Gastroesophageal sphincter (tissue), 4 donors: Measurements from ENCODE around the gene CADM1. TPM values are rescaled to one million over a fixed set of nuclear protein-coding genes. Genes with fewer than 3 reads are reported as not detected.

ENCODE experiments used
- ATAC-seq: fragments of 150-250 bp; one replicate; pipeline ENCODE4 v1.9.1; 2016; ENCODE audit warnings: mild to moderate bottlenecking, moderate library complexity
- H3K27ac ChIP-seq, 4 donors: fragments of 200-600 bp; sonication (generic) in 3 of 4; 1 replicate in 3 of 4; 2 replicates in 1 of 4; pipeline ENCODE4 v1.5.1; 2016 to 2019
- H3K27me3 ChIP-seq: fragments of 200-600 bp; sonication (generic); one replicate; pipeline ENCODE4 v1.5.1; 2019
- H3K36me3 ChIP-seq, 2 donors: fragments of 200-600 bp; sonication (generic); one replicate each; pipeline ENCODE4 v1.5.1; 2019; ENCODE audit warnings: control low read depth in 1 of 2
- H3K4me1 ChIP-seq, 3 donors: fragments of 200-600 bp; sonication (generic); 1 replicate in 2 of 3; 2 replicates in 1 of 3; pipeline ENCODE4 v1.5.1; 2016 to 2019; ENCODE audit warnings: control low read depth in 2 of 3
- H3K4me3 ChIP-seq, 2 donors: fragments of 200-600 bp; sonication (generic); one replicate each; pipeline ENCODE4 v1.5.1; 2019; ENCODE audit warnings: mild to moderate bottlenecking in 1 of 2, moderate library complexity in 1 of 2
- H3K9me3 ChIP-seq, 3 donors: fragments of 200-600 bp; sonication (generic); one replicate each; pipeline ENCODE4 v1.5.1; 2017 to 2019; ENCODE audit warnings: control low read depth in 2 of 3
- EP300 ChIP-seq: sonication (generic); formaldehyde crosslinking; IDR thresholded peaks from one replicate; pipeline ENCODE4 v1.6.1; 2017; ENCODE audit warnings: antibody characterized with exemption, mild to moderate bottlenecking
- POLR2A ChIP-seq, 2 donors: fragments of 450-650 bp; IDR thresholded peaks; one replicate each; pipeline ENCODE4 v1.6.1; 2017; ENCODE audit warnings: antibody characterized with exemption in 2 of 2, mild to moderate bottlenecking in 2 of 2, moderate library complexity in 1 of 2
- POLR2AphosphoS5 ChIP-seq: sonication (generic); formaldehyde crosslinking; IDR thresholded peaks from one replicate; pipeline ENCODE4 v1.6.1; 2017; ENCODE audit warnings: antibody characterized with exemption
- whole genome bisulfite sequencing, 2 donors: methylation state at CpG; one replicate each; pipeline ENCODE4 v1.1.5; 2018; ENCODE audit warnings: low coverage in 1 of 2; 5-methylcytosine and 5-hydroxymethylcytosine counted together
- total RNA-seq, 4 donors: library from RNA; depleted of rRNA; stranded (reverse); fragments of >200 nt; gene quantifications; one replicate each; pipeline ENCODE4 v1.1.0, GENCODE V29; 2016
- TF ChIP-seq, protein P1 (sequence below), 4 experiments: fragments of 200-600 bp in 2 of 4; fragments of 450-650 bp in 2 of 4; sonication (generic) in 1 of 4; IDR thresholded peaks; one replicate each; pipeline ENCODE4 v1.5.1; 2017 to 2019; ENCODE audit warnings: antibody characterized with exemption in 4 of 4, mild to moderate bottlenecking in 2 of 4, moderate library complexity in 2 of 4

The CADM1 gene
- total RNA-seq, 4 donors from 2014 or later = 10.4 to 23.5 (median 17.1) TPM

DNA sequence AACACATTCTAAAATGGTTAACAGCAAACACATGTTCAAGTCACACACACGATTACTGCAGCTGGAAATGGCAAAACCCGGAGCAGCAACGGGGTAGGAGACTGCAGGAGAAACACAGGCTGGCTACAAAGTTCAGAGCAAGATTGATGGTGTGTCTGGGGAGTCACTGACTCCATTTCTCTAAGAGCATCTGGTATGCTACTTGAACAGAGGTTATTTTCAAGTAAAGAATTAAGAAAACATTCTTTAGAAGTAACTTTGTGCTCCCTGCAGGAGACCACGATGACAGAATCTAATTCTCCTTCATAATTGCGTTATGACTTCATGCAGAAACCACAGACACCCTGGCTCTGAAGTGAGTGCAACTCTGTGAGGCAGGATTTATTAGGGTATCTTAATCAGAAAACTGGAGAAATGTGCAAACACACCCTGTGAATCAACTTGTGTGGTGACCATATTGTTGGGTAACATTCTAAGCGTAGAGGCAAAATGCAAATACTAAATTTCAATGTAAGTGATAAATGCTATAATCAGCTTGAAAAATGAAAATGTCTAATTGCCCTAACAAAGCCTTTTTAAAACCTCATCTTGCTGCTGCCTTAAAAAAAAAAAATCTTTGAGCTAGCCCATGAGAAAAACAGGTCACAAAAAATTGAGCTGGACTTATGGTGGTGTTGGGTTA is 303.0 kb downstream of the CADM1 start:
- H3K36me3 ChIP-seq = no peaks in the 10 kb centered on the region
- peaks cover 0 to 6% (median 0%) of the 10 kb centered on the region in 3 donors for H3K4me1 ChIP-seq
- no peak for ATAC-seq
- WGBS, 2 donors = 36 to 38% methylated on average over 6 of the region's 6 CpGs
- no peak for TF ChIP-seq POLR2AphosphoS5
- TF ChIP-seq, protein P1, sequence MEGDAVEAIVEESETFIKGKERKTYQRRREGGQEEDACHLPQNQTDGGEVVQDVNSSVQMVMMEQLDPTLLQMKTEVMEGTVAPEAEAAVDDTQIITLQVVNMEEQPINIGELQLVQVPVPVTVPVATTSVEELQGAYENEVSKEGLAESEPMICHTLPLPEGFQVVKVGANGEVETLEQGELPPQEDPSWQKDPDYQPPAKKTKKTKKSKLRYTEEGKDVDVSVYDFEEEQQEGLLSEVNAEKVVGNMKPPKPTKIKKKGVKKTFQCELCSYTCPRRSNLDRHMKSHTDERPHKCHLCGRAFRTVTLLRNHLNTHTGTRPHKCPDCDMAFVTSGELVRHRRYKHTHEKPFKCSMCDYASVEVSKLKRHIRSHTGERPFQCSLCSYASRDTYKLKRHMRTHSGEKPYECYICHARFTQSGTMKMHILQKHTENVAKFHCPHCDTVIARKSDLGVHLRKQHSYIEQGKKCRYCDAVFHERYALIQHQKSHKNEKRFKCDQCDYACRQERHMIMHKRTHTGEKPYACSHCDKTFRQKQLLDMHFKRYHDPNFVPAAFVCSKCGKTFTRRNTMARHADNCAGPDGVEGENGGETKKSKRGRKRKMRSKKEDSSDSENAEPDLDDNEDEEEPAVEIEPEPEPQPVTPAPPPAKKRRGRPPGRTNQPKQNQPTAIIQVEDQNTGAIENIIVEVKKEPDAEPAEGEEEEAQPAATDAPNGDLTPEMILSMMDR (IDR thresholded peaks at IDR 0.05) = no peak
- H3K27ac ChIP-seq = no peak overlapping the region
- no peaks in the 10 kb centered on the region for H3K27me3 ChIP-seq
- no peaks in the 10 kb centered on the region for H3K9me3 ChIP-seq
- H3K4me3 ChIP-seq = no peak overlapping the region

DNA sequence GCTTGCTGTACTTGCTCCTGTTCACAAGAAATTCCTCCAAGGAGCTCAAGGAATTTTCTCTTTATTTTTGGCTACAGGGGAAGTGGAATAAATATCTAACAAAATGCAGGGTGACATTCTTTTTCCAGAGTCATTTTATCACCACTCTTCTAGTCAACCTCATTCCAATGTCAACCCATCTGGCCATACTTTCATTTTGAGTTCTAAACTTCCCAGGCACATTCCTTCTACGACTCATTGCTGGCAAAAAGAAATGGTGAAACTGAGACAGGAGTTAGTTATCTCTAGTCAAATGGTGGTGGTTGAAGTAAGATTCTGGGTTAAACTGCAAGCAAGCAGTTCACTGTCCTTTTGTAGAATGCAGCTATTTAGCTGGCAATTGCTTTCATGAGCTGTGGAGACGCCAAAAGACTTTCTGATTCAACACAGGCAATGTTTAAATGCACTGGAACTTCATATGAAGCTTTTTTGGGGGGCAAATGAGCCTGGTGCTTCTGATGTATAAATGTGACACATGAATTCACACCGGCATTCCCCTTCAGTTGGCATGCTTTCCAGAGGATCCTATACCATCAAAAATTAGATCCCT is 304.6 kb downstream of the CADM1 start:
- TF ChIP-seq EP300 (no peak), POLR2AphosphoS5 (no peak), POLR2A (IDR thresholded peaks at IDR 0.05) (no peak)
- TF ChIP-seq, protein P1 (IDR thresholded peaks at IDR 0.05) = no peak
- Histone ChIP-seq H3K27ac (no peak overlapping the region), H3K4me3 (no peak overlapping the region), H3K27me3 (no peaks in the 10 kb centered on the region), H3K4me1 (peaks cover 0 to 6% (median 0%) of the 10 kb centered on the region in 3 donors), H3K36me3 (no peaks in the 10 kb centered on the region), H3K9me3 (no peaks in the 10 kb centered on the region)
- ATAC-seq = no peak
- WGBS, 2 donors = 44 to 65% methylated on average over 3 of the region's 3 CpGs

DNA sequence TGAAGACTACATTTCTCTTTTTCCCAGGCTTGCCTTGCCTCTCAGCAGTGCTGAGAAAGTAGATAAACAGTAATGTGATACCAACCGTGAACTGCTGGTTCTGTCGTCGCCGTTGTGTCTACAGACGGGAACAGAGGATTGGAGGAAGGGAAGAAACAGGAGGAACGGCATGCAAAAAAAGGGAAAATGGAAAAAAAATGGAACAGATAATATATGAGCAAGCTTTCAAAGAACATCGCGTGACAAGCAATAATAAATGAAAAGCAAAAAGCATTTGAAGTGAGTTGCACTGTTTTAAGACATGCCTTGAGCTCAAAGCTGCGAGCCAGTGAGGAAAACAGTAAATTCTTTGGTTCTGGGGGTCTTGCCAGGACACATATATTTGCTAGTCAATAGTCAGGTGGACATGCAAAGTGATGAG is 305.9 kb downstream of the CADM1 start:
- TF ChIP-seq EP300 (no peak), POLR2A (IDR thresholded peaks at IDR 0.05) (no peak), POLR2AphosphoS5 (no peak)
- TF ChIP-seq, protein P1 (IDR thresholded peaks at IDR 0.05) = no peak
- H3K27ac ChIP-seq = no peak overlapping the region
- WGBS, 2 donors = 71 to 84% methylated on average over 7 to 9 of the region's 9 CpGs
- H3K4me1 ChIP-seq = peaks cover 0 to 6% (median 0%) of the 10 kb centered on the region in 3 donors
- H3K9me3 ChIP-seq = no peaks in the 10 kb centered on the region
- no peak overlapping the region for H3K4me3 ChIP-seq
- H3K36me3 ChIP-seq = no peaks in the 10 kb centered on the region
- no peaks in the 10 kb centered on the region for H3K27me3 ChIP-seq
- no peak for ATAC-seq

GRCh38 chr11:115197433-115197832 is 306.8 kb downstream of the CADM1 start:
- Histone ChIP-seq H3K4me3 (no peak overlapping the region), H3K9me3 (no peaks in the 10 kb centered on the region), H3K27me3 (no peaks in the 10 kb centered on the region), H3K36me3 (no peaks in the 10 kb centered on the region), H3K4me1 (peaks cover 0 to 6% (median 0%) of the 10 kb centered on the region in 3 donors), H3K27ac (no peak overlapping the region)
- ATAC-seq = no peak
- TF ChIP-seq POLR2A (IDR thresholded peaks at IDR 0.05) = no peak
- TF ChIP-seq, protein P1 (IDR thresholded peaks at IDR 0.05) = no peak
- TF ChIP-seq POLR2AphosphoS5 = no peak
- TF ChIP-seq EP300 = no peak
- WGBS, 2 donors = 67 to 100% methylated on average over 1 of the region's 1 CpG

- H3K4me1 ChIP-seq = peaks cover 0 to 6% (median 0%) of the 10 kb centered on the region in 3 donors
- H3K27me3 ChIP-seq = no peaks in the 10 kb centered on the region
- no peak for ATAC-seq
- no peak overlapping the region for H3K27ac ChIP-seq
- WGBS, 2 donors = 71 to 98% methylated on average over 1 to 3 of the region's 3 CpGs
- no peaks in the 10 kb centered on the region for H3K36me3 ChIP-seq
- TF ChIP-seq EP300 = no peak
- no peak for TF ChIP-seq POLR2A (IDR thresholded peaks at IDR 0.05)
- TF ChIP-seq, protein P1 (IDR thresholded peaks at IDR 0.05) = no peak
- TF ChIP-seq POLR2AphosphoS5 = no peak
- H3K9me3 ChIP-seq = no peaks in the 10 kb centered on the region
- H3K4me3 ChIP-seq = no peak overlapping the region
Observed at GRCh38 chr11:115197031-115197430, 307.2 kb downstream of the CADM1 start.
